ENCODE measurements around the gene DHH.

The DHH gene

DNA sequence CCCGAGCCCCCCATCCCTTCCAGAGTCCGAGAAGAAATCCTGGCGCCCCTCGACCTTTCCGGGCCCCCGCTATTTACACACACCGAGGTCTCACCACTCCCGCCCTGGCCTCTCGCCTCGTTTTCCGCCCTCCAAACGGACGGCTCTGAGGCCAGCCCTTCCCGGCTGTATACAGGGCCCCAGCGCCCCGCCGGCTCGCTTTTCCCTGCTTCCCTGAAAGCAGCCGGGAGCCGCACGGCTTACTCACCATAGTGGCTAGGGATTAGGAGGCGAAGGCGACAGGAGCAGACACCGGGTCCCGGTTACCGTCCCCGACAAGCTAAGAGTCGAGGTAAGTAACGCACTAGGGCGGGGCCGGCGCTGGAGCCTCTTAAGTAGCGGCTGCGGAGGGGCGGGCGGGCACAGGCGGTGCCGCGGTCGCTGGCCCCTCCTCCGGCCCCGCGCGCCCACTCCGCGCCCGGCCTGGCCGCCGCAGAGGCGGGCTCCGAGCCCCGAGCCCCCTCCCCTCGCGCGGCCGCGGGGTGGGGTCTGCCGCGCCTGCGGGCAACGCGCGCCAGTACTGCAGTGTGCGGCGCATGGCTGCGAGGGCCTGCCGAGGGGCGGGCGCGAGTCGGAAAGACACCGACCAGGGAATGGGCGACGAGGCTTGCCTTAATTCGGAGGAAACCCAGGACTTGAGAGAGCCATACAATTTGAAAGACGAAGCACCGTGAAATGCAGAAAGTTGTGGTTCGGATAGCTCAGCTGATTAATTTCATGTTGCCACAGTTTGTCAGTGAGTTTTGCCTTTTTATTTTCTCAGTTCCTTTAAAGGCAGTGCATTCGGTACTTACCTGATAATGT, 36.7 kb upstream of the DHH start, which contains the start of gene TUBA1B (continued):
- TF ChIP-seq ZBTB7A (tag by site-specific recombination; IDR thresholded peaks at IDR 0.05; ENCODE audit: low read depth) (peak; percentile 64; the same call in 1 of the 2 replicates), ZNF610 (tag by site-specific recombination; IDR thresholded peaks at IDR 0.05; ENCODE audit: borderline replicate concordance) (no peak), ZNF791 (tag by site-specific recombination; IDR thresholded peaks at IDR 0.05) (no peak), ZNF510 (tag by site-specific recombination; IDR thresholded peaks at IDR 0.05; ENCODE audit: insufficient replicate concordance) (no peak), ZNF155 (tag by site-specific recombination; IDR thresholded peaks at IDR 0.05) (no peak), ZNF704 (tag by site-specific recombination; IDR thresholded peaks at IDR 0.05) (peak; percentile 67; the same call in 1 of the 2 replicates), ZEB2 (tag by site-specific recombination; IDR thresholded peaks at IDR 0.05) (peak; percentile 21), ZNF140 (tag by site-specific recombination; IDR thresholded peaks at IDR 0.05) (no peak; the same call in 1 of the 2 replicates), ZNF449 (tag by site-specific recombination; IDR thresholded peaks at IDR 0.05) (0 out of 2 replicates have a peak, but pooled peaks have one; percentile 17), ZNF76 (tag by site-specific recombination; IDR thresholded peaks at IDR 0.05; ENCODE audit: borderline replicate concordance, low read depth) (no peak), ZFP69B (tag by site-specific recombination; IDR thresholded peaks at IDR 0.05) (no peak), ZNF302 (tag by site-specific recombination; IDR thresholded peaks at IDR 0.05; ENCODE audit: low read depth) (no peak), ZSCAN23 (tag by site-specific recombination; IDR thresholded peaks at IDR 0.05) (0 out of 2 replicates have a peak, but pooled peaks have one; percentile 80), ZNF184 (tag by site-specific recombination; IDR thresholded peaks at IDR 0.05) (0 out of 2 replicates have a peak, but pooled peaks have one; percentile 12), ZFP37 (tag by site-specific recombination; IDR thresholded peaks at IDR 0.05) (peak; percentile 91), ZNF354C (tag by site-specific recombination; IDR thresholded peaks at IDR 0.05; ENCODE audit: borderline replicate concordance, low read depth) (no peak), EGR2 (tag by site-specific recombination; IDR thresholded peaks at IDR 0.05; ENCODE audit: low read depth) (no peak), SP7 (tag by site-specific recombination; IDR thresholded peaks at IDR 0.05) (peak; percentile 73), PRDM2 (tag by site-specific recombination; IDR thresholded peaks at IDR 0.05; ENCODE audit: borderline replicate concordance) (no peak), SP2 (tag by site-specific recombination; IDR thresholded peaks at IDR 0.05) (peak; percentile 38), ZNF223 (tag by site-specific recombination; IDR thresholded peaks at IDR 0.05) (no peak), REPIN1 (tag by site-specific recombination; IDR thresholded peaks at IDR 0.05; ENCODE audit: low read depth) (peak; percentile 94), ZNF555 (tag by site-specific recombination; conservative IDR thresholded peaks at IDR 0.05) (no peak), HIC1 (tag by site-specific recombination; IDR thresholded peaks at IDR 0.05) (no peak)
- TF ChIP-seq, protein P1, sequence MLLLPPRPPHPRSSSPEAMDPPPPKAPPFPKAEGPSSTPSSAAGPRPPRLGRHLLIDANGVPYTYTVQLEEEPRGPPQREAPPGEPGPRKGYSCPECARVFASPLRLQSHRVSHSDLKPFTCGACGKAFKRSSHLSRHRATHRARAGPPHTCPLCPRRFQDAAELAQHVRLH (tag by site-specific recombination; IDR thresholded peaks at IDR 0.05), result peak; percentile 66; the same call in 1 of the 2 replicates
- TF ChIP-seq, protein P2, sequence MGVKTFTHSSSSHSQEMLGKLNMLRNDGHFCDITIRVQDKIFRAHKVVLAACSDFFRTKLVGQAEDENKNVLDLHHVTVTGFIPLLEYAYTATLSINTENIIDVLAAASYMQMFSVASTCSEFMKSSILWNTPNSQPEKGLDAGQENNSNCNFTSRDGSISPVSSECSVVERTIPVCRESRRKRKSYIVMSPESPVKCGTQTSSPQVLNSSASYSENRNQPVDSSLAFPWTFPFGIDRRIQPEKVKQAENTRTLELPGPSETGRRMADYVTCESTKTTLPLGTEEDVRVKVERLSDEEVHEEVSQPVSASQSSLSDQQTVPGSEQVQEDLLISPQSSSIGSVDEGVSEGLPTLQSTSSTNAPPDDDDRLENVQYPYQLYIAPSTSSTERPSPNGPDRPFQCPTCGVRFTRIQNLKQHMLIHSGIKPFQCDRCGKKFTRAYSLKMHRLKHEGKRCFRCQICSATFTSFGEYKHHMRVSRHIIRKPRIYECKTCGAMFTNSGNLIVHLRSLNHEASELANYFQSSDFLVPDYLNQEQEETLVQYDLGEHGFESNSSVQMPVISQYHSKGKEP (tag by site-specific recombination; IDR thresholded peaks at IDR 0.05), result peak; percentile 82
